HepG2 (cell line): ENCODE results near the gene SLC25A33. TPM values are rescaled to one million over a fixed set of nuclear protein-coding genes. Genes with fewer than 3 reads are reported as not detected.

Experiments
- AHDC1 ChIP-seq: sonication (generic); formaldehyde crosslinking; IDR thresholded peaks from 2 replicates; pipeline ENCODE4 v1.5.1; 2020; ENCODE audit warnings: mild to moderate bottlenecking, missing genetic modification reagents, borderline replicate concordance
- CHD4 ChIP-seq: fragments of 200-600 bp; sonication (generic); IDR thresholded peaks from 2 replicates; pipeline ENCODE4 v1.7.0; 2017; ENCODE audit warnings: mild to moderate bottlenecking, low read length, borderline replicate concordance
- ELF3 ChIP-seq: IDR thresholded peaks from 2 replicates; pipeline ENCODE4 v1.6.1; 2016; ENCODE audit warnings: missing genetic modification reagents, missing compliant biosample characterization
- GMEB1 ChIP-seq: sonication (generic); formaldehyde crosslinking; IDR thresholded peaks from 2 replicates; pipeline ENCODE4 v1.5.1; 2020; ENCODE audit warnings: missing genetic modification reagents, mild to moderate bottlenecking, borderline replicate concordance
- HNF1B ChIP-seq: sonication (generic); formaldehyde crosslinking; IDR thresholded peaks from 2 replicates; pipeline ENCODE4 v1.5.1; 2020; ENCODE audit warnings: mild to moderate bottlenecking, moderate library complexity, missing genetic modification reagents
- KDM2A ChIP-seq: sonication (generic); formaldehyde crosslinking; IDR thresholded peaks from 2 replicates; pipeline ENCODE4 v1.4.0; 2020; ENCODE audit warnings: low read depth, missing genetic modification reagents, borderline replicate concordance
- MLLT10 ChIP-seq: sonication (generic); formaldehyde crosslinking; IDR thresholded peaks from 2 replicates; pipeline ENCODE4 v1.4.0; 2020; ENCODE audit warnings: missing genetic modification reagents
- RBAK ChIP-seq: sonication (generic); formaldehyde crosslinking; IDR thresholded peaks from 2 replicates; pipeline ENCODE4 v1.5.1; 2020; ENCODE audit warnings: mild to moderate bottlenecking, missing genetic modification reagents
- U2AF1 ChIP-seq: fragments of 200-400 bp; formaldehyde crosslinking; optimal IDR thresholded peaks from 2 replicates; pipeline ENCODE3; 2017; ENCODE audit warnings: mild to moderate bottlenecking, low read depth, low read length
- ZFP1 ChIP-seq: IDR thresholded peaks from 2 replicates; pipeline ENCODE4 v1.6.1; 2016
- ZFY ChIP-seq: sonication (generic); formaldehyde crosslinking; IDR thresholded peaks from 2 replicates; pipeline ENCODE4 v1.4.0; 2020; ENCODE audit warnings: missing genetic modification reagents
- ZHX1 ChIP-seq: sonication (generic); formaldehyde crosslinking; IDR thresholded peaks from 2 replicates; pipeline ENCODE4 v1.8.1; 2022; ENCODE audit warnings: low read depth, mild to moderate bottlenecking, missing genetic modification reagents
- ZNF224 ChIP-seq: sonication (generic); formaldehyde crosslinking; IDR thresholded peaks from 2 replicates; pipeline ENCODE4 v1.5.0; 2020; ENCODE audit warnings: mild to moderate bottlenecking, missing genetic modification reagents
- ZNF484 ChIP-seq: sonication (generic); formaldehyde crosslinking; IDR thresholded peaks from 2 replicates; pipeline ENCODE4 v1.5.1; 2020; ENCODE audit warnings: mild to moderate bottlenecking, low read depth, missing genetic modification reagents, borderline replicate concordance
- ZNF691 ChIP-seq: sonication (generic); formaldehyde crosslinking; IDR thresholded peaks from 2 replicates; pipeline ENCODE4 v1.4.0; 2020; ENCODE audit warnings: missing genetic modification reagents, low read depth, mild to moderate bottlenecking, borderline replicate concordance
- polyA plus RNA-seq, 8 experiments: library from polyadenylated mRNA; depleted of rRNA in 3 of 8; stranded (reverse) in 7 of 8; unstranded in 1 of 8; fragments of >200 nt; fragmentation: Illumina TruSeq in 4 of 8; extraction: Trizol in 4 of 8; gene quantifications; 2 replicates each; pipeline versions ENCODE4 v1.2.1 to v1.2.3, GENCODE V29; 2011 to 2016; ENCODE audit warnings: low read depth in 4 of 8, missing spikeins in 1 of 8, mixed read lengths in 1 of 8; ENCODE audit not compliant: insufficient read depth in 1 of 8
- total RNA-seq, 5 experiments: library from RNA; depleted of rRNA; stranded (reverse); fragments of >200 nt; fragmentation: Illumina TruSeq; extraction: Trizol; gene quantifications; 2 replicates each; pipeline ENCODE4 v1.2.3, GENCODE V29; 2016; ENCODE audit warnings: low read depth in 1 of 5

SLC25A33 gene
- total and polyA plus RNA-seq, 2 of the 13 experiments (the other 11 are each of a cell fraction or from before 2014, with no cell fraction given): 15.4 to 50.3 TPM

GRCh38 chr1:9494936-9495758 is 44.1 kb upstream of the SLC25A33 start (continued):
- no peak for TF ChIP-seq AHDC1
- no peak for TF ChIP-seq ZNF484
- no peak for TF ChIP-seq ZFP1 (CRISPR knock-in tag)
- no peak for TF ChIP-seq CHD4
- peak; percentile 60; the same call in 1 of the 2 replicates for TF ChIP-seq ZNF691 (CRISPR knock-in tag)
- TF ChIP-seq ZFY: peak; percentile 15; the same call in 1 of the 2 replicates
- no peak for TF ChIP-seq U2AF1
- peak; percentile 90 for TF ChIP-seq ZHX1
- peak; percentile 66; the same call in 1 of the 2 replicates for TF ChIP-seq ZNF224 (CRISPR knock-in tag)
- no peak for TF ChIP-seq HNF1B
- TF ChIP-seq GMEB1 (CRISPR knock-in tag): no peak
- TF ChIP-seq MLLT10 (CRISPR knock-in tag): no peak
- TF ChIP-seq ELF3 (CRISPR knock-in tag): peak; percentile 58; the same call in 1 of the 2 replicates
- peak; percentile 78; the same call in 1 of the 2 replicates for TF ChIP-seq KDM2A (CRISPR knock-in tag)
- TF ChIP-seq RBAK (CRISPR knock-in tag): no peak
